Activated B cell treated with CpG ODN at 0.5 μM for 24 hours (primary cell): ENCODE measurements around the gene LTK. TPM values are rescaled to one million over a fixed set of nuclear protein-coding genes. Genes with fewer than 3 reads are reported as not detected.

Source experiments
- ATAC-seq: fragments of 200-7000 bp; cut with Tn5 transposase; one replicate; pipeline ENCODE4 v1.10.0; 2021; ENCODE audit warnings: low read depth, mild to moderate bottlenecking, moderate library complexity
- CTCF ChIA-PET: fragments of 350-600 bp; sonication (Branson Sonifier 250); formaldehyde crosslinking; loops from one replicate; lab custom pipeline; 2021; ENCODE audit warnings: antibody characterized with exemption; lab: Charles Lee
- POLR2A ChIA-PET: fragments of 350-600 bp; sonication (Branson Sonifier 250); formaldehyde crosslinking; loops from one replicate; lab custom pipeline; 2021; ENCODE audit warnings: antibody characterized with exemption; lab: Charles Lee
- DNase-seq: peaks from one replicate; pipeline ENCODE4 v3.0.0; 2022
- H3K27ac Mint-ChIP-seq: one replicate; pipeline ENCODE4 v1.8.0; 2020; ENCODE audit warnings: mixed read lengths
- H3K27me3 Mint-ChIP-seq: one replicate; pipeline ENCODE4 v1.8.0; 2021; ENCODE audit warnings: mixed read lengths
- H3K36me3 Mint-ChIP-seq: one replicate; pipeline ENCODE4 v1.8.0; 2021; ENCODE audit warnings: low read depth, mixed read lengths
- H3K4me1 Mint-ChIP-seq: one replicate; pipeline ENCODE4 v1.8.0; 2021; ENCODE audit warnings: mixed read lengths
- H3K4me3 Mint-ChIP-seq: one replicate; pipeline ENCODE4 v1.8.0; 2020; ENCODE audit warnings: mild to moderate bottlenecking, mixed read lengths
- H3K9me3 Mint-ChIP-seq: one replicate; pipeline ENCODE4 v1.8.0; 2020; ENCODE audit warnings: mixed read lengths
- intact Hi-C: fragments of 100-400 bp; cut with micrococcal nuclease; formaldehyde crosslinking; loops from one replicate; pipeline ENCODE4 v1.15.1; 2024
- total RNA-seq: library from RNA; stranded (reverse); gene quantifications from 2 replicates; pipeline ENCODE4 v1.2.3, GENCODE V29; 2022
- TF ChIP-seq, protein P1 (sequence below): fragments of 200-600 bp; IDR thresholded peaks from one replicate; pipeline ENCODE4 v1.8.0; 2022; ENCODE audit warnings: antibody characterized with exemption, mild to moderate bottlenecking

LTK gene
- total RNA-seq, result 1.9 and 2.2 TPM in 2 replicates

DNA sequence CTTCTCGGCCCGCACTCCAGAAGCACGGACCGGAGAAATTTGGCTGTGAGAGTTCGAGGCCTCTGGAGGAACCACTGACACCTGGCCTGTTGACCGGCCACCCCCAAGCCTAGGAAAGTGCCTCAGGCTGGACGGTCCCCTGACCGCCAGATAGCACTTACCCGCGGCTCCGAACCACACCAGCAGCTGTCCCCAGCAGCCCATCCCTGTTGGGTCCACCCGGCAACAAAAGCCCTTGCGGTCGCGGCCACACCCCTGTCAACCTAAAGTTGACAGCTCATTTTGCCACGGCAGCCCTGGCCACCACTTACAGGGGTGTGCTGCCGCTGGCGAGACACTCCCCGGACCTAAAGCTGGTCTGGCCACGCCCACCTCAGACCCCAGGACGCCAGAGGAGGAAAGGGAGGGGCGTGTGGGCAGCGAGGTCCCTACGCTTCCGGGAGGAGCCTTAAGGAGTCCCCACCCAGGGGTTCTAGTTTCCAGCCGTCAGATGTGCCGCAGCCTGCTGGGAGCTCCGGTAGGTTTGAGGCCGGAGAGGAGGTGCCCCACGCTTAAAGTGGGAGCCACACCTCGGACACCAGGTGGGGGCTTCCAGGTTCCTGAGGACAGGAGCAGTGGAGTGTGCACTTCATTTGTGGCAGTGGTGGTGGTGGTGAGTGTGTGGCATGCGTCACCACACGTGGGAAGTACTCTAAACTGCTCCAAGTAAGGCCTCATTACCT, at the start of gene LTK:
Gene LTK (minus strand): TSS at position 322 of the 722 bp plus-strand sequence. CDS start 118 bp downstream, at position 204.
- TF ChIP-seq, protein P1, sequence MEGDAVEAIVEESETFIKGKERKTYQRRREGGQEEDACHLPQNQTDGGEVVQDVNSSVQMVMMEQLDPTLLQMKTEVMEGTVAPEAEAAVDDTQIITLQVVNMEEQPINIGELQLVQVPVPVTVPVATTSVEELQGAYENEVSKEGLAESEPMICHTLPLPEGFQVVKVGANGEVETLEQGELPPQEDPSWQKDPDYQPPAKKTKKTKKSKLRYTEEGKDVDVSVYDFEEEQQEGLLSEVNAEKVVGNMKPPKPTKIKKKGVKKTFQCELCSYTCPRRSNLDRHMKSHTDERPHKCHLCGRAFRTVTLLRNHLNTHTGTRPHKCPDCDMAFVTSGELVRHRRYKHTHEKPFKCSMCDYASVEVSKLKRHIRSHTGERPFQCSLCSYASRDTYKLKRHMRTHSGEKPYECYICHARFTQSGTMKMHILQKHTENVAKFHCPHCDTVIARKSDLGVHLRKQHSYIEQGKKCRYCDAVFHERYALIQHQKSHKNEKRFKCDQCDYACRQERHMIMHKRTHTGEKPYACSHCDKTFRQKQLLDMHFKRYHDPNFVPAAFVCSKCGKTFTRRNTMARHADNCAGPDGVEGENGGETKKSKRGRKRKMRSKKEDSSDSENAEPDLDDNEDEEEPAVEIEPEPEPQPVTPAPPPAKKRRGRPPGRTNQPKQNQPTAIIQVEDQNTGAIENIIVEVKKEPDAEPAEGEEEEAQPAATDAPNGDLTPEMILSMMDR, result no peak
- peak; percentile 27 for DNase-seq
- peak within 1 kb of the TSS; percentile 41 for H3K27ac Mint-ChIP-seq
- peaks cover 5% of the 10 kb centered on the region for H3K27me3 Mint-ChIP-seq
- peaks cover 12% of the 10 kb centered on the region for H3K36me3 Mint-ChIP-seq
- intact Hi-C loops, result loop anchor here (1.0 kb wide), 2 partner anchors 11 to 46 kb away; partner anchors contain the start of gene TYRO3
- ATAC-seq, result peak; percentile 12
- ChIA-PET POLR2A (interaction anchor here (1.0 to 1.7 kb wide), 5 partner anchors 12 to 32 kb away, joined by 3 to 5 read pairs (median 3); partner anchors contain the start of genes ITPKA and RPAP1), CTCF (no interaction called here)
- peak within 1 kb of the TSS; percentile 85 for H3K4me3 Mint-ChIP-seq
- peaks cover 24% of the 10 kb centered on the region for H3K4me1 Mint-ChIP-seq
- H3K9me3 Mint-ChIP-seq, result no peaks in the 10 kb centered on the region

DNA sequence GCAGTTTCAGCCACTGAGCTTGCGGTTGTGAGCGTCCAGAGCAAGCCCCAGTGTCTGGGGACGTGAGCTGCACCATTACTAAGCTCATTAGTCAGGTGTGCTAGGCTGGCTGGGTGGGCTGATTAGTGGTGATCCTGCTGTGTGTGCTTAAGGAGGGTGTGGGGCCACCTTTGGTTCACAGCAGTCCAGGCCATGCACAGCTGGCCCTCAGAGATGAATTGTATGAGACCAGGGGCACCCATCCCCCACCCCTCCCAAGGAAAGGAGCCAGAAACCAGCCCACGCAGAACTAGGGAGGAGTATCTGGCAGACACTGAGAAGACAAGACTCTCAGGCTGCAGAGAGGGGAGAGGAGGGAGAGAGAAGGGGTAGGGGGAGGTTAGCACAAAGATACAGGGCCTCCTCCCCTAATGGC, 49.2 kb upstream of the LTK start:
- no peak for ATAC-seq
- TF ChIP-seq, protein P1, result no peak
- Mint-ChIP-seq H3K4me3 (no peak overlapping the region), H3K27me3 (peaks cover 30% of the 10 kb centered on the region), H3K4me1 (peaks cover 12% of the 10 kb centered on the region), H3K27ac (no peak overlapping the region), H3K36me3 (no peaks in the 10 kb centered on the region), H3K9me3 (no peaks in the 10 kb centered on the region)
- ChIA-PET POLR2A (no interaction called here), CTCF (no interaction called here)
- intact Hi-C loops, result no loop called here
- DNase-seq, result no peak

DNA sequence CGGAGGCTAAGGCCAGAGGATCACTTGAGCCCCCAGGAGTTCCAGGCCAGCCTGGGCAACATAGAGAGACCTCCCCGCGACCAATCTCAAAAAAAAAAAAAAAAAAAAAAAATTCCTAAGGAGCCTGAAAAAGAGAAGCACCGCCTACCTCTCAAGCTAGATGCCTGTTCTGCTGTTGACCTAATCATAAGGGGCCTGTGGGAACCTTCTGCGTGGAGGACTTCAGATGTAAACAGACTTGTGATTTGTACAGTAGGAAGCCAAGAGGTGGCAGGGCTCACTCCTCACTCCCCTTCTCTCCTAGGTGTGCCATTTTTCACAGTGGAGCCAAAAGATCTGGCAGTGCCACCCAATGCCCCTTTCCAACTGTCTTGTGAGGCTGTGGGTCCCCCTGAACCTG, 48.6 kb upstream of the LTK start:
- Mint-ChIP-seq H3K4me1 (peaks cover 16% of the 10 kb centered on the region), H3K9me3 (no peaks in the 10 kb centered on the region), H3K27ac (no peak overlapping the region), H3K4me3 (no peak overlapping the region), H3K27me3 (peaks cover 30% of the 10 kb centered on the region), H3K36me3 (no peaks in the 10 kb centered on the region)
- TF ChIP-seq, protein P1, result no peak
- DNase-seq (no peak), ATAC-seq (no peak)
- CTCF ChIA-PET, result no interaction called here
- intact Hi-C loops, result no loop called here
- POLR2A ChIA-PET, result no interaction called here

DNA sequence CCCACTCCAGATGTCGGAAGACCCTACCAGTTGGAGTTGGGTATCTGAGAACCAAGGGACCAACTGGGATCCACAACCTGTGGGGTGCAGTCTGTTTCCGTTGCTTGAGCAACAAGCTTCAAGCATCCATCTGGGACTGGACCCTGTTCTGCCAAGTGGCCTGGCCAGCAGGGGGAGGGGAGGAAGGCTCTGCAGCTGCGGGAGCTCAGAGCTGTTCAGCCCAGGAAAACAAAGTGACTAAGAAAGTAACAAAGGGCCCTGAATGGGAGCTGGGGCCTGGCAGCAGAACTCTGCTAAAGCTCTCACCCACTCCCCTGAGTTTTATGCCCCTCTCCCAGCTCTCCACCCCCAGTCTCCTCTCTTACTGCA, 48.1 kb upstream of the LTK start:
- Mint-ChIP-seq H3K9me3 (no peaks in the 10 kb centered on the region), H3K4me3 (no peak overlapping the region), H3K27ac (no peak overlapping the region), H3K4me1 (peaks cover 19% of the 10 kb centered on the region), H3K36me3 (no peaks in the 10 kb centered on the region), H3K27me3 (peaks cover 31% of the 10 kb centered on the region)
- TF ChIP-seq, protein P1, result no peak
- ATAC-seq (no peak), DNase-seq (no peak)
- intact Hi-C loops, result no loop called here
- ChIA-PET POLR2A (no interaction called here), CTCF (interaction anchor here (1.3 kb wide), 1 partner anchor 96 kb away, joined by 4 read pairs; no protein-coding TSS in a partner anchor)

DNA sequence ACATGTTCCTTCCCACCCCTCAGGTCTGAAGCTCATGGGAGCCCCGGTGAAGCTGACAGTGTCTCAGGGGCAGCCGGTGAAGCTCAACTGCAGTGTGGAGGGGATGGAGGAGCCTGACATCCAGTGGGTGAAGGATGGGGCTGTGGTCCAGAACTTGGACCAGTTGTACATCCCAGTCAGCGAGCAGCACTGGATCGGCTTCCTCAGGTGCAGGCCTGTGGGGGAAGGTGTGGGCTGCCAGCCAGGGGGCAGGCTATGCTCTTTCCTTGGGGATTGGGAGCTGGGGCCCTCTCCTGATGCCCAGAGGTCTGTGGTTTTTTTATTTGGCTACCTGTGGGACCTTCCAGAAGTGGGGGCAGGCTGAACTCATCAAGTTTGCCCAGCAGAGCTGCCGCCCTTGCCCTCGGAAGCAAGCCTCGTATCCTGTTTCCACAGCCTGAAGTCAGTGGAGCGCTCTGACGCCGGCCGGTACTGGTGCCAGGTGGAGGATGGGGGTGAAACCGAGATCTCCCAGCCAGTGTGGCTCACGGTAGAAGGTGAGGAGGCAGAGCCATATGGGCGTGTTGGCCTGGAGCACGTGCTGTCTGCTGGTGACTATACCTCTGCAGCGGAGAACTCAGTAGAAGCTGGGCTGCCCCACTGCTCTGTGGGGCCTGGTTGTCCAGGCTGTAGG, 47.6 kb upstream of the LTK start:
- Mint-ChIP-seq H3K9me3 (no peaks in the 10 kb centered on the region), H3K4me1 (peaks cover 24% of the 10 kb centered on the region), H3K4me3 (peak overlapping the region; percentile 2), H3K27ac (no peak overlapping the region), H3K36me3 (no peaks in the 10 kb centered on the region), H3K27me3 (peaks cover 33% of the 10 kb centered on the region)
- intact Hi-C loops, result no loop called here
- DNase-seq (no peak), ATAC-seq (no peak)
- TF ChIP-seq, protein P1, result no peak
- ChIA-PET POLR2A (interaction anchor here (1.2 kb wide), 1 partner anchor 17 kb away, joined by 5 read pairs; the partner anchor contains the start of gene RPAP1), CTCF (interaction anchor here (1.3 kb wide), 1 partner anchor 95 kb away, joined by 4 read pairs; no protein-coding TSS in a partner anchor)
